Left forelimb (tissue), 1 donor: ENCODE measurements around the gene KIAA1549.

Source experiments
- DNase-seq: peaks from one replicate; pipeline ENCODE4 v3.0.0-alpha.2; 2018; ENCODE audit warnings: low spot score

KIAA1549 gene

GRCh38 chr7:138882249-138882648, 98.9 kb downstream of the KIAA1549 start:
- no peak for DNase-seq

GRCh38 chr7:138881579-138882188, 99.5 kb downstream of the KIAA1549 start:
- no peak for DNase-seq

- no peak for DNase-seq
Measured at GRCh38 chr7:138880881-138881578, 100.2 kb downstream of the KIAA1549 start.

GRCh38 chr7:138879356-138879755, 101.8 kb downstream of the KIAA1549 start:
- DNase-seq: no peak

GRCh38 chr7:138878856-138879255, 102.3 kb downstream of the KIAA1549 start:
- no peak for DNase-seq

GRCh38 chr7:138878051-138878450, 103.1 kb downstream of the KIAA1549 start:
- DNase-seq: no peak

GRCh38 chr7:138876326-138876725, 104.9 kb downstream of the KIAA1549 start:
- DNase-seq: no peak

- no peak for DNase-seq
Measured at GRCh38 chr7:138875794-138876193, 105.4 kb downstream of the KIAA1549 start.

GRCh38 chr7:138873220-138873892, 107.8 kb downstream of the KIAA1549 start:
- no peak for DNase-seq

- DNase-seq: no peak
Measured at GRCh38 chr7:138872576-138872975, 108.6 kb downstream of the KIAA1549 start.

- DNase-seq: no peak
Measured at GRCh38 chr7:138871814-138872090, 109.4 kb downstream of the KIAA1549 start.

- no peak for DNase-seq
Measured at GRCh38 chr7:138871065-138871813, 110.0 kb downstream of the KIAA1549 start.

- no peak for DNase-seq
Measured at GRCh38 chr7:138869353-138869752, 111.8 kb downstream of the KIAA1549 start.

GRCh38 chr7:138868711-138869110, 112.5 kb downstream of the KIAA1549 start:
- no peak for DNase-seq

GRCh38 chr7:138867744-138868143, 113.4 kb downstream of the KIAA1549 start:
- DNase-seq: no peak

GRCh38 chr7:138866353-138866752, 114.8 kb downstream of the KIAA1549 start:
- no peak for DNase-seq

GRCh38 chr7:138865843-138866242, 115.3 kb downstream of the KIAA1549 start:
- no peak for DNase-seq

GRCh38 chr7:138864667-138865066, 116.5 kb downstream of the KIAA1549 start:
- no peak for DNase-seq

GRCh38 chr7:138863931-138864330, 117.3 kb downstream of the KIAA1549 start:
- DNase-seq: no peak

GRCh38 chr7:138861051-138861450, 120.1 kb downstream of the KIAA1549 start:
- no peak for DNase-seq

GRCh38 chr7:138857728-138858127, 123.5 kb downstream of the KIAA1549 start:
- no peak for DNase-seq

- DNase-seq: no peak
Measured at GRCh38 chr7:138854115-138854645, 127.0 kb downstream of the KIAA1549 start.

GRCh38 chr7:138853448-138853847, 127.7 kb downstream of the KIAA1549 start:
- DNase-seq: no peak
